ENCODE data around the gene MAB21L4.

- TF ChIP-seq POLR2AphosphoS5 (IDR thresholded peaks at IDR 0.05; ENCODE audit: borderline replicate concordance, low read depth, low read length) (no peak), EZH2 (IDR thresholded peaks at IDR 0.05) (no peak), FOXP2 (optimal IDR thresholded peaks at IDR 0.05; ENCODE audit: control extremely low read depth, extremely low read length, insufficient read depth) (no peak)
Observed at GRCh38 chr2:240893363-240893844, 2.6 kb downstream of the MAB21L4 start.
